ENCODE data around the gene TAS1R1. TPM values are rescaled to one million over a fixed set of nuclear protein-coding genes. Genes with fewer than 3 reads are reported as not detected.

The TAS1R1 gene
- total and polyA plus RNA-seq, 9 of the 15 experiments (the other 6 are each of a cell fraction or from before 2014, with no cell fraction given): 0.06 TPM; not detected in 8

GRCh38 chr1:6510493-6510892 is 44.6 kb upstream of the TAS1R1 start (continued):
- TF ChIP-seq NFYB (IDR thresholded peaks at IDR 0.05; ENCODE audit: extremely low read depth, insufficient read length) (no peak), ZNF253 (CRISPR knock-in tag; conservative IDR thresholded peaks at IDR 0.05) (no peak), MXI1 (IDR thresholded peaks at IDR 0.05; ENCODE audit: low read depth, low read length) (no peak), FOXK1 (CRISPR knock-in tag; IDR thresholded peaks at IDR 0.05; ENCODE audit: borderline replicate concordance) (no peak), HMGN3 (IDR thresholded peaks at IDR 0.05; ENCODE audit: borderline replicate concordance, extremely low read depth, insufficient read length, low read depth, low read length) (no peak), ESRRA (IDR thresholded peaks at IDR 0.05; ENCODE audit: borderline replicate concordance, low read depth) (no peak), L3MBTL2 (IDR thresholded peaks at IDR 0.05) (no peak), RFX1 (IDR thresholded peaks at IDR 0.05) (no peak)

GRCh38 chr1:6511056-6511455 is 44.1 kb upstream of the TAS1R1 start:
- in situ Hi-C loops (cut with MboI): no loop called here

More at GRCh38 chr1:6511056-6511455, 44.1 kb upstream of the TAS1R1 start:
- TF ChIP-seq NFIC (IDR thresholded peaks at IDR 0.05): peak; percentile 44
- TF ChIP-seq, protein P1, sequence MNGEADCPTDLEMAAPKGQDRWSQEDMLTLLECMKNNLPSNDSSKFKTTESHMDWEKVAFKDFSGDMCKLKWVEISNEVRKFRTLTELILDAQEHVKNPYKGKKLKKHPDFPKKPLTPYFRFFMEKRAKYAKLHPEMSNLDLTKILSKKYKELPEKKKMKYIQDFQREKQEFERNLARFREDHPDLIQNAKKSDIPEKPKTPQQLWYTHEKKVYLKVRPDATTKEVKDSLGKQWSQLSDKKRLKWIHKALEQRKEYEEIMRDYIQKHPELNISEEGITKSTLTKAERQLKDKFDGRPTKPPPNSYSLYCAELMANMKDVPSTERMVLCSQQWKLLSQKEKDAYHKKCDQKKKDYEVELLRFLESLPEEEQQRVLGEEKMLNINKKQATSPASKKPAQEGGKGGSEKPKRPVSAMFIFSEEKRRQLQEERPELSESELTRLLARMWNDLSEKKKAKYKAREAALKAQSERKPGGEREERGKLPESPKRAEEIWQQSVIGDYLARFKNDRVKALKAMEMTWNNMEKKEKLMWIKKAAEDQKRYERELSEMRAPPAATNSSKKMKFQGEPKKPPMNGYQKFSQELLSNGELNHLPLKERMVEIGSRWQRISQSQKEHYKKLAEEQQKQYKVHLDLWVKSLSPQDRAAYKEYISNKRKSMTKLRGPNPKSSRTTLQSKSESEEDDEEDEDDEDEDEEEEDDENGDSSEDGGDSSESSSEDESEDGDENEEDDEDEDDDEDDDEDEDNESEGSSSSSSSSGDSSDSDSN (IDR thresholded peaks at IDR 0.05; ENCODE audit: borderline replicate concordance in 1 of 2, low read depth in 2 of 2, low read length in 2 of 2): no peak
- H3K36me3 ChIP-seq (ENCODE audit: control insufficient read depth, insufficient read depth, low read length): no peaks in the 10 kb centered on the region
- peaks cover 18% of the 10 kb centered on the region; the same call in 1 of the 2 replicates for H4K20me1 ChIP-seq (replicated peaks; ENCODE audit: control insufficient read depth, insufficient read depth, low read length)
- intact Hi-C loops (cut with micrococcal nuclease): no loop called here
- 21% methylated on average over 6 of the region's 6 CpGs for WGBS (ENCODE audit: insufficient coverage, low coverage, missing lambda C conversion rate)
- ATAC-seq (no peak), FAIRE-seq (no peak), DNase-seq (ENCODE audit: extremely low read depth in 1 of 4, low spot score in 3 of 4) (no peak)
- no peak overlapping the region for H2AFZ ChIP-seq (ENCODE audit: low read depth, low read length)
- no TSS peak for BruUV-seq (replicated peaks)
- H3K4me2 ChIP-seq (ENCODE audit: insufficient read depth, low read length): no peak overlapping the region
- no peak overlapping the region for H3K4me3 ChIP-seq
- H3K9ac ChIP-seq (ENCODE audit: insufficient read depth in 1 of 2, low read depth in 2 of 2, low read length in 2 of 2): peak overlapping the region in 1 of 2 experiments; percentile 67; a peak in 1 of 4 replicates
- H3K9me3 ChIP-seq (replicated peaks; ENCODE audit: control insufficient read depth, insufficient read depth, low read depth, low read length): no peaks in the 10 kb centered on the region
- H3K27ac ChIP-seq (ENCODE audit: extremely low read depth, low read depth, low read length): no peak overlapping the region
- POLR2A ChIA-PET: interaction anchor here (0.7 to 3.4 kb wide), 2 partner anchors 11 to 908 kb away, joined by 3 to 21 read pairs; no protein-coding TSS in a partner anchor
- no peaks in the 10 kb centered on the region for H3K9me1 ChIP-seq (ENCODE audit: control insufficient read depth, insufficient read depth, low read length)
- peaks cover 0 to 40% of the 10 kb centered on the region in 2 experiments; a peak in 2 of 5 replicates for H3K4me1 ChIP-seq (replicated peaks in 1 of 2; ENCODE audit: control insufficient read depth in 2 of 2, insufficient read depth in 2 of 2, low read length in 2 of 2)
- H3K27me3 ChIP-seq (ENCODE audit: control insufficient read depth in 2 of 2, insufficient read depth in 2 of 2, low read length in 2 of 2): peaks cover 41 to 78% of the 10 kb centered on the region in 2 experiments; a peak in 4 of 5 replicates
- no peaks in the 10 kb centered on the region for H3K79me2 ChIP-seq (ENCODE audit: control insufficient read depth, insufficient read depth, low read length)
- CTCF ChIA-PET (ENCODE audit: low intra/inter-chr PET ratio): no interaction called here
